ENCODE results near the gene UBR2. TPM values are rescaled to one million over a fixed set of nuclear protein-coding genes. Genes with fewer than 3 reads are reported as not detected.

UBR2 gene
- total and polyA plus RNA-seq, 2 donors (not counting 1 experiment from before 2014, with no cell fraction given) = 17.9 to 34.7 TPM

DNA sequence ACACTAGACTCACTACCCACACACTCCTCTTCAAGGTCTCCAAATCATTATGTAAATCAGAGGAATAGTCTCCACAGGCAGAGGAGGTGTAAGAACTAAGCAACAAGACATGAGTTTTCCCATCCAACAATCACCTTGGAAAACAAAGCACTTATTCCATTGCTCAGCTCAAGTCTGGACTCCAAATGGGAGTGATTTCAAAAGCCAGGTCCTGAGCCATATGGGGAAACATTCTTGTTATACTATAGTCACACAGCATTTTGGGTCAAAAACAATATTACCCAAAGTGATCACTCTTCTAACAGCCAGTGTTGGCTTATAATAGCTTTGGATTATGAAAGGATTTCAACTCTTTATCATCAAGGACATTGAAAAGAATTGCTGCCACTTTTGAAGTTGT, 162.2 kb downstream of the UBR2 start:
- peak in 1 of 2 donors; percentile 10 for DNase-seq (ENCODE audit: low read depth in 2 of 2)
- Histone ChIP-seq H4K20me1 (ENCODE audit: control insufficient read depth, extremely low read depth, insufficient read depth, low read length) (no peaks in the 10 kb centered on the region), H3K79me2 (ENCODE audit: control insufficient read depth, insufficient read depth, low read length) (no peaks in the 10 kb centered on the region), H2AFZ (ENCODE audit: low read length) (no peak overlapping the region), H3K4me3 (replicated peaks in 1 of 4; ENCODE audit: control extremely low read depth in 1 of 4, insufficient read depth in 1 of 4, low read depth in 3 of 4, low read length in 4 of 4) (peak overlapping the region in 3 of 4 experiments; percentile 27 to 72 (median 56)), H3K4me2 (ENCODE audit: extremely low read depth, insufficient read depth, low read length) (peak overlapping the region; percentile 79), H3K9me3 (ENCODE audit: control insufficient read depth, insufficient read depth, low read depth, low read length) (no peaks in the 10 kb centered on the region), H3K36me3 (ENCODE audit: control insufficient read depth, insufficient read depth, low read length) (no peaks in the 10 kb centered on the region), H3K27ac (ENCODE audit: insufficient read depth, low read length) (peak overlapping the region; percentile 46), H3K9ac (ENCODE audit: insufficient read depth, low read length) (no peak overlapping the region), H3K27me3 (ENCODE audit: control insufficient read depth, insufficient read depth, low read length) (no peaks in the 10 kb centered on the region), H3K4me1 (ENCODE audit: control insufficient read depth, extremely low read depth, insufficient read depth, low read length) (peaks cover 3% of the 10 kb centered on the region)
- TF ChIP-seq EZH2 (IDR thresholded peaks at IDR 0.05; ENCODE audit: low read length, missing control alignments) = no peak
- TF ChIP-seq, protein P1, sequence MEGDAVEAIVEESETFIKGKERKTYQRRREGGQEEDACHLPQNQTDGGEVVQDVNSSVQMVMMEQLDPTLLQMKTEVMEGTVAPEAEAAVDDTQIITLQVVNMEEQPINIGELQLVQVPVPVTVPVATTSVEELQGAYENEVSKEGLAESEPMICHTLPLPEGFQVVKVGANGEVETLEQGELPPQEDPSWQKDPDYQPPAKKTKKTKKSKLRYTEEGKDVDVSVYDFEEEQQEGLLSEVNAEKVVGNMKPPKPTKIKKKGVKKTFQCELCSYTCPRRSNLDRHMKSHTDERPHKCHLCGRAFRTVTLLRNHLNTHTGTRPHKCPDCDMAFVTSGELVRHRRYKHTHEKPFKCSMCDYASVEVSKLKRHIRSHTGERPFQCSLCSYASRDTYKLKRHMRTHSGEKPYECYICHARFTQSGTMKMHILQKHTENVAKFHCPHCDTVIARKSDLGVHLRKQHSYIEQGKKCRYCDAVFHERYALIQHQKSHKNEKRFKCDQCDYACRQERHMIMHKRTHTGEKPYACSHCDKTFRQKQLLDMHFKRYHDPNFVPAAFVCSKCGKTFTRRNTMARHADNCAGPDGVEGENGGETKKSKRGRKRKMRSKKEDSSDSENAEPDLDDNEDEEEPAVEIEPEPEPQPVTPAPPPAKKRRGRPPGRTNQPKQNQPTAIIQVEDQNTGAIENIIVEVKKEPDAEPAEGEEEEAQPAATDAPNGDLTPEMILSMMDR (conservative IDR thresholded peaks at IDR 0.05 in 1 of 2, IDR thresholded peaks at IDR 0.05 in 1 of 2; ENCODE audit: low read depth in 1 of 2, low read length in 2 of 2) = no peak

DNA sequence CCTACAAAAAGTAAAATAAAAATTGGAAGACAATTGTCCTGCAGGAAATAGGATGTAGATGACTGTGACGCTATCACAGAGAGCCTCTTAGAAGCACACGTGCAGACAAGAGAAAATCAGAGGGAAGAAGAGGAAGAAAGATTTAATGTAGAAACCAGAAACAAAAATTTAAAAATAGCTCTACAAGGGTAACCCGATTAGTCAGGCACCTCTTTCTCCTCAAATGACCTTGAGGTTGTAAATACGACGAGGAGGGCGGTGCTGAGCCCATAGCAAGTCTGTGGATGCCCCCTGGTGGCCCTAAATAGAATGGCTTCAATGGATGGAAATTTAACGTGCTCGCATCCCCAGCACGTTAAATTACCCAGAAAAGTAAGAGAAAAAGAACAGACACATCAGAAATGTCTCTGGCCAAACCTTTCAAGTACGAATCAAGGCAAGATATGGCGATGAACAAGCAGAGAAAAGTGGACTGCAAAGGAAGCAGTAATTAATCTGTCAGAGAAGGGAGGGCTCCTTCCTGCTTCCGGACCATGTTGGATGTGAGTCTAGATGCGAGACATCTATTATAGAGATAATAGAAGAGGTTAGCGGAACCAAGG, 162.8 kb downstream of the UBR2 start:
- peak overlapping the region; percentile 84 for H3K27ac ChIP-seq (ENCODE audit: insufficient read depth, low read length)

DNA sequence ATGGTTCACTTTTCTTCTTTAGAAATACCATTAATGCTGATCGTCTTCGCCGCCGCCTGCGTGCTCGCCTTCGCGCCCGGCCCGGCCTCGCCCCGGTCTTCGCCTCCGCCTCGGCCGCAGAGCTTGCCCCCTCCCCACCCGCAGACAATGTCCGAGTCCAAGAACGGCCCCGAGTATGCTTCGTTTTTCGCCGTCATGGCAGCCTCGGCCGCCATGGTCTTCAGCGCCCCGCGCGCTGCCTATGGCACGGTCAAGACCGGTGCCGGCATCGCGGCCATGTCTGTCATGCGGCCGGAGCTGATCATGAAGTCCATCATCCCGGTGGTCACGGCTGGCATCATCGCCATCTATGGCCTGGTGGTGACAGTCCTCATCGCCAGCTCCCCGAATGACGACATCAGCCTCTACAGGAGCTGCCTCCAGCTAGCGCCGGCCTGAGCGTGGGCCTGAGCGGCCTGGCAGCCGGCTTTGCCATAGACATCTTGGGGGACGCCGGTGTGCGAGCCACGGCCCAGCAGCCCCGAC, 163.3 kb downstream of the UBR2 start:
- peaks cover 3% of the 10 kb centered on the region for H3K4me1 ChIP-seq (ENCODE audit: control insufficient read depth, extremely low read depth, insufficient read depth, low read length)
- peak overlapping the region; percentile 84 for H3K27ac ChIP-seq (ENCODE audit: insufficient read depth, low read length)
- TF ChIP-seq, protein P1 (conservative IDR thresholded peaks at IDR 0.05 in 1 of 2, IDR thresholded peaks at IDR 0.05 in 1 of 2; ENCODE audit: low read depth in 1 of 2, low read length in 2 of 2) = no peak
- TF ChIP-seq EZH2 (IDR thresholded peaks at IDR 0.05; ENCODE audit: low read length, missing control alignments) = no peak
- no peaks in the 10 kb centered on the region for H3K36me3 ChIP-seq (ENCODE audit: control insufficient read depth, insufficient read depth, low read length)
- peak overlapping the region; percentile 86 for H2AFZ ChIP-seq (ENCODE audit: low read length)
- H3K27me3 ChIP-seq (ENCODE audit: control insufficient read depth, insufficient read depth, low read length) = no peaks in the 10 kb centered on the region
- peak overlapping the region; percentile 12 to 72 (median 42) for H3K4me3 ChIP-seq (replicated peaks in 1 of 4; ENCODE audit: control extremely low read depth in 1 of 4, insufficient read depth in 1 of 4, low read depth in 3 of 4, low read length in 4 of 4)
- H3K79me2 ChIP-seq (ENCODE audit: control insufficient read depth, insufficient read depth, low read length) = no peaks in the 10 kb centered on the region
- H4K20me1 ChIP-seq (ENCODE audit: control insufficient read depth, extremely low read depth, insufficient read depth, low read length) = no peaks in the 10 kb centered on the region
- H3K4me2 ChIP-seq (ENCODE audit: extremely low read depth, insufficient read depth, low read length) = peak overlapping the region; percentile 79
- peak; percentile 16 to 47 for DNase-seq (ENCODE audit: low read depth in 2 of 2)
- no peaks in the 10 kb centered on the region for H3K9me3 ChIP-seq (ENCODE audit: control insufficient read depth, insufficient read depth, low read depth, low read length)
- H3K9ac ChIP-seq (ENCODE audit: insufficient read depth, low read length) = peak overlapping the region; percentile 68

More for the DNA sequence above, 162.8 kb downstream of the UBR2 start:
- H4K20me1 ChIP-seq (ENCODE audit: control insufficient read depth, extremely low read depth, insufficient read depth, low read length) = no peaks in the 10 kb centered on the region
- no peaks in the 10 kb centered on the region for H3K9me3 ChIP-seq (ENCODE audit: control insufficient read depth, insufficient read depth, low read depth, low read length)
- TF ChIP-seq, protein P1 (conservative IDR thresholded peaks at IDR 0.05 in 1 of 2, IDR thresholded peaks at IDR 0.05 in 1 of 2; ENCODE audit: low read depth in 1 of 2, low read length in 2 of 2) = peak; percentile 88 to 92
- TF ChIP-seq EZH2 (IDR thresholded peaks at IDR 0.05; ENCODE audit: low read length, missing control alignments) = no peak
- peak; percentile 85 to 95 for DNase-seq (ENCODE audit: low read depth in 2 of 2)
- peak overlapping the region; percentile 68 for H3K9ac ChIP-seq (ENCODE audit: insufficient read depth, low read length)
- H3K4me2 ChIP-seq (ENCODE audit: extremely low read depth, insufficient read depth, low read length) = peak overlapping the region; percentile 79
- H3K4me1 ChIP-seq (ENCODE audit: control insufficient read depth, extremely low read depth, insufficient read depth, low read length) = peaks cover 3% of the 10 kb centered on the region
- no peaks in the 10 kb centered on the region for H3K36me3 ChIP-seq (ENCODE audit: control insufficient read depth, insufficient read depth, low read length)
- H3K4me3 ChIP-seq (replicated peaks in 1 of 4; ENCODE audit: control extremely low read depth in 1 of 4, insufficient read depth in 1 of 4, low read depth in 3 of 4, low read length in 4 of 4) = peak overlapping the region; percentile 27 to 72 (median 42)
- H2AFZ ChIP-seq (ENCODE audit: low read length) = peak overlapping the region; percentile 86
- H3K79me2 ChIP-seq (ENCODE audit: control insufficient read depth, insufficient read depth, low read length) = no peaks in the 10 kb centered on the region
- no peaks in the 10 kb centered on the region for H3K27me3 ChIP-seq (ENCODE audit: control insufficient read depth, insufficient read depth, low read length)

Measured in fibroblast of lung (primary cell).